ENCODE data around the gene CCRL2.

Gene CCRL2

DNA sequence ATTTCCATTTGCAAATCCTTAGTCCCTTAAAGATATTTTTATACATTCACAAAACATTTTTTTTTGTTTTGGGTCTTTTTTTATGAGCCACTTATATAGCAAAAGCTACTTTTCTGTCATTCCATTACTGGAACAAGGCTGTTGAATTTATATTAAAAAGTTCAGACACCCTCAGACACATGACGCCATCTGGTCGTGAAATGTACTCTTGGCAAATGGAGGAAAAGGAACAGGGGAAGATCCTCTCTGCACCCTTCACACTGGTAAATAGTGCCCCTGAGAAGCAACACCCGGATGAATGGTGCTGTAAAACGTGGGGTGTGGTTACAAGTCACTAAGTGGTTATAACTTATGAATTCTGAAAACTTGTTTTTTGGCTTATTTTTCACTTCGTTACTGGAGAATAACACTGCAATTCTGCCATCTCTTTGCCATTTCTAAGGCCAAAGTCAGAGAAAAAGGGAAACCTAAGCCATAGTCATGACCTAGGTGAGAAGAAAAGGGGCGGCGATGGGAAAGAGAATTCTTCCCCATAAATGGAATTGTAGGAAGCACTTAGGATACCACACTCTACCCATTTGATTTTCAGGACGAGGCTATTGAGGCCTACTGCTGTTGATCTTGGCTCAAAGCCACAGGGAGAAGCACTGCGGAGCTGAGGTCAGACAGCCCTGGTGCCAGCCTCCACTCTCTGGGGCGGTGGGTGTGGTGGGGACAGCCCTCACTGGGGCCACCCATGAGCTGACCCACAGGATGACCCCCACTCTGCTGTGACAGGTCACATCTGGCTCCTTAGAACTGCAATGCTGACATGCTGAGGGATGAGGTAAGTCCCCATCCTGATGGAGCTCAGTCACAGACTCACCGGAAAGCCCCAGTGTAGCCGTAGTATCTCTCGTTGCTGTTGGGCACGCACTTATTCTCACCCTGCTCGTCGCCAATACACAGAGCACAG is 35.8 kb downstream of the CCRL2 start:
- no peak for DNase-seq
- Histone ChIP-seq H3K9me3 (ENCODE audit: control insufficient read depth, low read length) (no peaks in the 10 kb centered on the region), H3K27me3 (replicated peaks; ENCODE audit: control insufficient read depth, insufficient read depth, low read length, poor library complexity, severe bottlenecking) (no peaks in the 10 kb centered on the region), H3K27ac (ENCODE audit: insufficient read depth, low read length, poor library complexity, severe bottlenecking) (no peak overlapping the region), H3K4me1 (ENCODE audit: control insufficient read depth, insufficient read depth, low read length, poor library complexity, severe bottlenecking) (peaks cover 6% of the 10 kb centered on the region), H3K36me3 (ENCODE audit: control insufficient read depth, insufficient read depth, low read length) (no peaks in the 10 kb centered on the region), H3K4me3 (ENCODE audit: insufficient read depth, low read depth, low read length, poor library complexity, severe bottlenecking) (no peak overlapping the region)

- no peak for DNase-seq
- H3K9me3 ChIP-seq (ENCODE audit: control insufficient read depth, low read length) = no peaks in the 10 kb centered on the region
- no peak overlapping the region for H3K4me3 ChIP-seq (ENCODE audit: insufficient read depth, low read depth, low read length, poor library complexity, severe bottlenecking)
- H3K4me1 ChIP-seq (ENCODE audit: control insufficient read depth, insufficient read depth, low read length, poor library complexity, severe bottlenecking) = no peaks in the 10 kb centered on the region
- H3K36me3 ChIP-seq (ENCODE audit: control insufficient read depth, insufficient read depth, low read length) = no peaks in the 10 kb centered on the region
- H3K27me3 ChIP-seq (replicated peaks; ENCODE audit: control insufficient read depth, insufficient read depth, low read length, poor library complexity, severe bottlenecking) = no peaks in the 10 kb centered on the region
- H3K27ac ChIP-seq (ENCODE audit: insufficient read depth, low read length, poor library complexity, severe bottlenecking) = no peak overlapping the region
These were observed 40.3 kb downstream of the CCRL2 start for GRCh38 chr3:46447228-46447985.

DNA sequence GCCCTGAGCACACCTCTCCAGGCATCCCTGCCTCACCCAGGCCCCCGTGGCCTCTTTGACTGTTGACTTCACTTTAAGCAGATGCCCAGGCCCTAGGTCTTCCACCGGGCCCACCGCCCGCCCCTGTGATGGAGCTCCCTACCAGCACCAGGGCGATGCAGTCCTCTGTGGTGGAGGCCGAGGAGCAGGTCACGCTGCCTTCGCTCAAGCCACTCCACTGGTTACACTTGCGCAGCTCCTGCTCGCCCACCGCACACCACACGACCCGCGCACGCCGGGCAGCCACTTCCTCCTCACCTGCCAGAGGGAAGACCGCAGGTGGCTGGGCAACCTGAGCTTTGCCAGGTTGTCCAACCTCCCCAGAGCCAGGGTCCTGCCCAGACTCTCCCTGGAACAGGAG is 41.7 kb downstream of the CCRL2 start:
- no peak overlapping the region for H3K4me3 ChIP-seq (ENCODE audit: insufficient read depth, low read depth, low read length, poor library complexity, severe bottlenecking)
- H3K36me3 ChIP-seq (ENCODE audit: control insufficient read depth, insufficient read depth, low read length) = no peaks in the 10 kb centered on the region
- no peaks in the 10 kb centered on the region for H3K27me3 ChIP-seq (replicated peaks; ENCODE audit: control insufficient read depth, insufficient read depth, low read length, poor library complexity, severe bottlenecking)
- no peaks in the 10 kb centered on the region for H3K4me1 ChIP-seq (ENCODE audit: control insufficient read depth, insufficient read depth, low read length, poor library complexity, severe bottlenecking)
- no peaks in the 10 kb centered on the region for H3K9me3 ChIP-seq (ENCODE audit: control insufficient read depth, low read length)
- no peak overlapping the region for H3K27ac ChIP-seq (ENCODE audit: insufficient read depth, low read length, poor library complexity, severe bottlenecking)
- no peak for DNase-seq

GRCh38 chr3:46449755-46450552 is 42.9 kb downstream of the CCRL2 start:
- no peak overlapping the region for H3K27ac ChIP-seq (ENCODE audit: insufficient read depth, low read length, poor library complexity, severe bottlenecking)
- DNase-seq = no peak
- no peaks in the 10 kb centered on the region for H3K4me1 ChIP-seq (ENCODE audit: control insufficient read depth, insufficient read depth, low read length, poor library complexity, severe bottlenecking)
- H3K27me3 ChIP-seq (replicated peaks; ENCODE audit: control insufficient read depth, insufficient read depth, low read length, poor library complexity, severe bottlenecking) = no peaks in the 10 kb centered on the region
- no peaks in the 10 kb centered on the region for H3K36me3 ChIP-seq (ENCODE audit: control insufficient read depth, insufficient read depth, low read length)
- H3K4me3 ChIP-seq (ENCODE audit: insufficient read depth, low read depth, low read length, poor library complexity, severe bottlenecking) = no peak overlapping the region
- H3K9me3 ChIP-seq (ENCODE audit: control insufficient read depth, low read length) = no peaks in the 10 kb centered on the region

DNA sequence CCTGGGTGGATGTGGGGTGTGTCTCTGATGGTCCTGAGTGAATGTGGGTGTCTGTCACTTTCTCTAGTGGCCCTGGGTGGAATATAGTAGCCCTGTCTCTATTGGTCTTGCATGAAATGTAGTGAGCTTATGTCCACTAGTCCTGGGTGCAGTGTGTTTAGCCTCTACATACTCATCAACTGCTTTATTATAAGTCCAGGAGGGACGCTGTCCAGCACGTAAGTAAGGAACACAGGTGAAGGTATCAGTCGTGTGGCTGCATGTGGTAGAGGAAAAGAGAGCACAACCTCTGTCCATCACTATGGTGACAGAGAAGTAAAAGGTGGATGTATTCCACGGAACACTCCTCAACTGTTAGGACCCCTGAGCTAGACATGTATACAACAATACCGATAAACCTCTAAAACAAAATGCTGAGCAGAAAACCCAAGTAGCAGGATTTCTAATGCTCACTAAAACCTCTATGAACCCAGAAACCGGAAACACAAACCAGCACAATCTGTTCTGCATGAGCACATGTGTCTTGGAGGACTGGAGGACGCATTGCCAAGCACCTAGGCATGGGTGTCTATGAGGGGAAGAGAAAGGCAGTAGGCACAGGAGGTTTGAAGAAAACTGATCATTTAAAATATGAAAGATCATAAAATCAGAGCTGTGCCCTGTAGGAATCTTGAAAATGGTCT is 46.6 kb downstream of the CCRL2 start:
- no peak overlapping the region for H3K27ac ChIP-seq (ENCODE audit: insufficient read depth, low read length, poor library complexity, severe bottlenecking)
- H3K27me3 ChIP-seq (replicated peaks; ENCODE audit: control insufficient read depth, insufficient read depth, low read length, poor library complexity, severe bottlenecking) = no peaks in the 10 kb centered on the region
- H3K4me1 ChIP-seq (ENCODE audit: control insufficient read depth, insufficient read depth, low read length, poor library complexity, severe bottlenecking) = no peaks in the 10 kb centered on the region
- no peaks in the 10 kb centered on the region for H3K9me3 ChIP-seq (ENCODE audit: control insufficient read depth, low read length)
- H3K4me3 ChIP-seq (ENCODE audit: insufficient read depth, low read depth, low read length, poor library complexity, severe bottlenecking) = no peak overlapping the region
- no peak for DNase-seq
- no peaks in the 10 kb centered on the region for H3K36me3 ChIP-seq (ENCODE audit: control insufficient read depth, insufficient read depth, low read length)

- no peak overlapping the region for H3K4me3 ChIP-seq (ENCODE audit: insufficient read depth, low read depth, low read length, poor library complexity, severe bottlenecking)
- no peak for DNase-seq
- H3K9me3 ChIP-seq (ENCODE audit: control insufficient read depth, low read length) = no peaks in the 10 kb centered on the region
- H3K27ac ChIP-seq (ENCODE audit: insufficient read depth, low read length, poor library complexity, severe bottlenecking) = no peak overlapping the region
- no peaks in the 10 kb centered on the region for H3K27me3 ChIP-seq (replicated peaks; ENCODE audit: control insufficient read depth, insufficient read depth, low read length, poor library complexity, severe bottlenecking)
- no peaks in the 10 kb centered on the region for H3K36me3 ChIP-seq (ENCODE audit: control insufficient read depth, insufficient read depth, low read length)
- no peaks in the 10 kb centered on the region for H3K4me1 ChIP-seq (ENCODE audit: control insufficient read depth, insufficient read depth, low read length, poor library complexity, severe bottlenecking)
These were observed 47.1 kb downstream of the CCRL2 start for GRCh38 chr3:46454209-46454595.

- H3K4me1 ChIP-seq (ENCODE audit: control insufficient read depth, insufficient read depth, low read length, poor library complexity, severe bottlenecking) = no peaks in the 10 kb centered on the region
- no peaks in the 10 kb centered on the region for H3K27me3 ChIP-seq (replicated peaks; ENCODE audit: control insufficient read depth, insufficient read depth, low read length, poor library complexity, severe bottlenecking)
- no peaks in the 10 kb centered on the region for H3K36me3 ChIP-seq (ENCODE audit: control insufficient read depth, insufficient read depth, low read length)
- H3K27ac ChIP-seq (ENCODE audit: insufficient read depth, low read length, poor library complexity, severe bottlenecking) = no peak overlapping the region
- H3K9me3 ChIP-seq (ENCODE audit: control insufficient read depth, low read length) = no peaks in the 10 kb centered on the region
- no peak overlapping the region for H3K4me3 ChIP-seq (ENCODE audit: insufficient read depth, low read depth, low read length, poor library complexity, severe bottlenecking)
- no peak for DNase-seq
These were observed 47.5 kb downstream of the CCRL2 start for GRCh38 chr3:46454606-46455005.

- no peak for DNase-seq
- H3K4me3 ChIP-seq (ENCODE audit: insufficient read depth, low read depth, low read length, poor library complexity, severe bottlenecking) = no peak overlapping the region
These were observed 48.4 kb downstream of the CCRL2 start for GRCh38 chr3:46455231-46456115.

GRCh38 chr3:46456118-46456517 is 49.1 kb downstream of the CCRL2 start:
- H3K36me3 ChIP-seq (ENCODE audit: control insufficient read depth, insufficient read depth, low read length) = no peaks in the 10 kb centered on the region
- no peak for DNase-seq
- H3K4me1 ChIP-seq (ENCODE audit: control insufficient read depth, insufficient read depth, low read length, poor library complexity, severe bottlenecking) = no peaks in the 10 kb centered on the region
- no peaks in the 10 kb centered on the region for H3K9me3 ChIP-seq (ENCODE audit: control insufficient read depth, low read length)
- H3K27me3 ChIP-seq (replicated peaks; ENCODE audit: control insufficient read depth, insufficient read depth, low read length, poor library complexity, severe bottlenecking) = peaks cover 4% of the 10 kb centered on the region
- H3K27ac ChIP-seq (ENCODE audit: insufficient read depth, low read length, poor library complexity, severe bottlenecking) = no peak overlapping the region
- no peak overlapping the region for H3K4me3 ChIP-seq (ENCODE audit: insufficient read depth, low read depth, low read length, poor library complexity, severe bottlenecking)

More at GRCh38 chr3:46455231-46456115, 48.4 kb downstream of the CCRL2 start:
- H3K4me1 ChIP-seq (ENCODE audit: control insufficient read depth, insufficient read depth, low read length, poor library complexity, severe bottlenecking) = no peaks in the 10 kb centered on the region
- peaks cover under 1% of the 10 kb centered on the region for H3K27me3 ChIP-seq (replicated peaks; ENCODE audit: control insufficient read depth, insufficient read depth, low read length, poor library complexity, severe bottlenecking)
- H3K27ac ChIP-seq (ENCODE audit: insufficient read depth, low read length, poor library complexity, severe bottlenecking) = no peak overlapping the region
- no peaks in the 10 kb centered on the region for H3K9me3 ChIP-seq (ENCODE audit: control insufficient read depth, low read length)
- no peaks in the 10 kb centered on the region for H3K36me3 ChIP-seq (ENCODE audit: control insufficient read depth, insufficient read depth, low read length)

Measured in effector memory CD4-positive, alpha-beta T cell (primary cell).